GM12892 (cell line): ENCODE measurements around the gene IDS.
"Not testable (repeated sequence)": the region's sequence is repeated elsewhere in the genome, so short reads cannot be mapped to it uniquely, and the experiment has no call there.

Experiments
- DNase-seq: peaks from one replicate; pipeline ENCODE4 v3.0.0; 2011; ENCODE audit not compliant: insufficient read length
- FAIRE-seq: peaks from 2 replicates; lab custom pipeline; 2011; peaks lifted over from hg19 to GRCh38; lab: Jason Lieb, UNC
- POLR2A ChIP-seq: IDR thresholded peaks from 2 replicates; pipeline ENCODE4 v1.6.1; 2011; ENCODE audit warnings: low read depth, low read length, control low read depth
- POLR2AphosphoS5 ChIP-seq: IDR thresholded peaks from 2 replicates; pipeline ENCODE4 v1.6.1; 2011; ENCODE audit warnings: low read depth, low read length, control low read depth
- TAF1 ChIP-seq: IDR thresholded peaks from 2 replicates; pipeline ENCODE4 v1.6.1; 2011; ENCODE audit warnings: low read depth, mild to moderate bottlenecking, control low read depth, low read length, borderline replicate concordance

IDS gene

GRCh38 chrX:149521438-149521837 is 16.3 kb upstream of the IDS start:
- FAIRE-seq (peak; percentile 60), DNase-seq (no peak)
- TF ChIP-seq TAF1 (no peak), POLR2AphosphoS5 (no peak), POLR2A (no peak)

GRCh38 chrX:149520636-149521277 is 15.7 kb upstream of the IDS start:
- DNase-seq, FAIRE-seq: not testable (repeated sequence)

GRCh38 chrX:149518236-149518635 is 13.1 kb upstream of the IDS start:
- no peak for FAIRE-seq
- no peak for TF ChIP-seq TAF1
- no peak for DNase-seq

- DNase-seq (no peak), FAIRE-seq (no peak)
- TF ChIP-seq POLR2A = no peak
- TF ChIP-seq POLR2AphosphoS5 = no peak
- TF ChIP-seq TAF1 = no peak
Measured at GRCh38 chrX:149517308-149517707, 12.2 kb upstream of the IDS start.

- DNase-seq (no peak), FAIRE-seq (no peak)
- no peak for TF ChIP-seq TAF1
- TF ChIP-seq POLR2AphosphoS5 = no peak
- TF ChIP-seq POLR2A = no peak
Measured at GRCh38 chrX:149516604-149517003, 11.5 kb upstream of the IDS start.

GRCh38 chrX:149515954-149516602 is 11.0 kb upstream of the IDS start:
- TF ChIP-seq POLR2A (no peak), TAF1 (no peak), POLR2AphosphoS5 (no peak)
- FAIRE-seq = no peak
- DNase-seq = no peak

- FAIRE-seq = no peak
- TF ChIP-seq POLR2A = no peak
- no peak for TF ChIP-seq POLR2AphosphoS5
- no peak for TF ChIP-seq TAF1
- DNase-seq = no peak
Measured at GRCh38 chrX:149513825-149514428, 8.8 kb upstream of the IDS start.

- FAIRE-seq = peak; percentile 73
- DNase-seq = no peak
- TF ChIP-seq POLR2AphosphoS5 = no peak
- TF ChIP-seq POLR2A = no peak
- TF ChIP-seq TAF1 = no peak
Measured at GRCh38 chrX:149512225-149512885, 7.2 kb upstream of the IDS start.

GRCh38 chrX:149511081-149511480 is 6.0 kb upstream of the IDS start:
- DNase-seq (no peak), FAIRE-seq (peak; percentile 82)
- TF ChIP-seq POLR2A (no peak), TAF1 (no peak), POLR2AphosphoS5 (no peak)

- FAIRE-seq (peak; percentile 40), DNase-seq (no peak)
- TF ChIP-seq TAF1 (no peak), POLR2A (no peak), POLR2AphosphoS5 (no peak)
Measured at GRCh38 chrX:149510386-149510785, 5.3 kb upstream of the IDS start.

GRCh38 chrX:149508467-149508866 is 3.4 kb upstream of the IDS start:
- FAIRE-seq = no peak

GRCh38 chrX:149506349-149506748 is 1.2 kb upstream of the IDS start:
- no peak for DNase-seq
- TF ChIP-seq TAF1 = no peak
- FAIRE-seq = no peak

More at GRCh38 chrX:149508467-149508866, 3.4 kb upstream of the IDS start:
- no peak for DNase-seq
- TF ChIP-seq POLR2A = no peak
- TF ChIP-seq TAF1 = no peak
- no peak for TF ChIP-seq POLR2AphosphoS5
